NAMALWA (cell line): ENCODE measurements around the gene STK36.

ENCODE experiments used
- DNase-seq: peaks from one replicate; pipeline ENCODE4 v3.0.0-alpha.2; 2015; ENCODE audit warnings: low spot score

STK36 gene

GRCh38 chr2:218748741-218749441 lies 77.0 kb downstream of the STK36 start:
- DNase-seq, result no peak
